K562 (cell line): ENCODE data around the gene QSOX2. TPM values are rescaled to one million over a fixed set of nuclear protein-coding genes. Genes with fewer than 3 reads are reported as not detected.

ENCODE experiments used
- ATAC-seq: fragments of 200-7000 bp; cut with Tn5 transposase; 3 replicates; pipeline ENCODE4 v1.9.1; 2020; ENCODE audit warnings: moderate library complexity
- BruUV-seq: library from RNA; stranded (reverse); fragments of 400-500 nt; replicated peaks from 2 replicates; lab custom pipeline; 2021; lab: Mats Ljungman, UMichigan
- CTCF ChIA-PET: fragments of 300-600 bp; formaldehyde crosslinking; extraction: SDS; loops from one replicate; lab custom pipeline; 2021; ENCODE audit warnings: low intra/inter-chr PET ratio; lab: Yijun Ruan, JAX
- POLR2A ChIA-PET: fragments of 300-600, 350-650 bp; sonication (Branson Sonifier 250); formaldehyde crosslinking; extraction: SDS; loops from one replicate; lab custom pipeline; 2021; ENCODE audit warnings: antibody characterized with exemption, inconsistent platforms; lab: Yijun Ruan, JAX
- DNase-seq, 4 experiments: peaks; one replicate each; pipeline versions ENCODE4 v3.0.0 to v3.0.0-alpha.2; 2011 to 2018; ENCODE audit warnings: low spot score in 3 of 4, mixed read lengths in 3 of 4; ENCODE audit errors: extremely low read depth in 1 of 4
- FAIRE-seq: peaks from 2 replicates; lab custom pipeline; 2011; peaks lifted over from hg19 to GRCh38; lab: Jason Lieb, UNC
- H2AFZ ChIP-seq: 2 replicates; pipeline ENCODE4 v1.6.0; 2011; ENCODE audit warnings: low read depth, low read length, control low read depth, inconsistent platforms
- H3K27ac ChIP-seq: fragments of 200-600 bp; 3 replicates; pipeline ENCODE4 v1.8.0; 2011; ENCODE audit warnings: low read depth, mild to moderate bottlenecking, control low read depth, inconsistent platforms, low read length, moderate library complexity, mixed read lengths; ENCODE audit errors: extremely low read depth
- H3K27me3 ChIP-seq, 2 experiments: fragments of 300-600 bp in 1 of 2; 2 replicates in 1 of 2; 3 replicates in 1 of 2; pipeline versions ENCODE4 v1.6.0 to v1.8.0; 2011; ENCODE audit warnings: inconsistent platforms in 2 of 2, low read length in 2 of 2, mild to moderate bottlenecking in 1 of 2, mixed read lengths in 1 of 2, moderate library complexity in 1 of 2; ENCODE audit not compliant: control insufficient read depth in 2 of 2, insufficient read depth in 2 of 2
- H3K36me3 ChIP-seq: fragments of 300-600 bp; 3 replicates; pipeline ENCODE4 v1.8.0; 2011; ENCODE audit warnings: mild to moderate bottlenecking, low read length, inconsistent platforms; ENCODE audit not compliant: control insufficient read depth, insufficient read depth
- H3K4me1 ChIP-seq, 2 experiments: fragments of 200-600 bp in 1 of 2; replicated peaks in 1 of 2; 2 replicates in 1 of 2; 3 replicates in 1 of 2; pipeline versions ENCODE4 v1.5.1 to v1.8.0; 2011; ENCODE audit warnings: inconsistent platforms in 2 of 2, low read length in 2 of 2, mild to moderate bottlenecking in 1 of 2, mixed read lengths in 1 of 2, moderate library complexity in 1 of 2; ENCODE audit not compliant: control insufficient read depth in 2 of 2, insufficient read depth in 2 of 2
- H3K4me2 ChIP-seq: 2 replicates; pipeline ENCODE4 v1.6.1; 2011; ENCODE audit warnings: low read length, control low read depth, inconsistent platforms, mixed read lengths; ENCODE audit not compliant: insufficient read depth
- H3K4me3 ChIP-seq: fragments of 200-600 bp; sonication (generic), shearing (Covaris generic); 2 replicates; pipeline ENCODE4 v1.5.1; 2016; ENCODE audit warnings: control low read depth, inconsistent platforms
- H3K79me2 ChIP-seq: fragments of 200-600 bp; 3 replicates; pipeline ENCODE4 v1.8.0; 2011; ENCODE audit warnings: low read length, inconsistent platforms; ENCODE audit not compliant: control insufficient read depth, insufficient read depth
- H3K9ac ChIP-seq, 2 experiments: 2 replicates each; pipeline versions ENCODE4 v1.6.0 to v1.6.1; 2011; ENCODE audit warnings: low read depth in 2 of 2, low read length in 2 of 2, control low read depth in 1 of 2, inconsistent platforms in 1 of 2, mild to moderate bottlenecking in 1 of 2, mixed read lengths in 1 of 2; ENCODE audit not compliant: insufficient read depth in 1 of 2
- H3K9me1 ChIP-seq: one replicate; pipeline ENCODE4 v1.6.0; 2011; ENCODE audit warnings: inconsistent platforms, mild to moderate bottlenecking, low read length, moderate library complexity; ENCODE audit not compliant: control insufficient read depth, insufficient read depth
- H3K9me3 ChIP-seq: replicated peaks from 2 replicates; pipeline ENCODE4 v1.5.1; 2011; ENCODE audit warnings: low read depth, low read length, inconsistent platforms; ENCODE audit not compliant: control insufficient read depth, insufficient read depth
- H4K20me1 ChIP-seq: replicated peaks from 2 replicates; pipeline ENCODE4 v1.6.1; 2011; ENCODE audit warnings: low read length, inconsistent platforms, mixed read lengths; ENCODE audit not compliant: control insufficient read depth, insufficient read depth
- GTF2F1 ChIP-seq: IDR thresholded peaks from 2 replicates; pipeline ENCODE4 v1.6.1; 2011; ENCODE audit warnings: low read depth, low read length, improper control_type of control experiment
- MECOM ChIP-seq: fragments of 250-450 bp; sonication (Bioruptor Pico); IDR thresholded peaks from 2 replicates; pipeline ENCODE4 v1.8.0; 2022; ENCODE audit warnings: inconsistent platforms
- WGBS: fragments of 100-300 bp; shearing (Covaris generic); methylation state at CpG from one replicate; pipeline ENCODE4 v1.1.6; 2016; ENCODE audit warnings: low coverage, mixed read lengths; ENCODE audit not compliant: insufficient coverage; ENCODE audit errors: missing lambda C conversion rate; 5-methylcytosine and 5-hydroxymethylcytosine counted together
- in situ Hi-C: fragments of 300-500 bp; cut with MboI; formaldehyde crosslinking; loops from 4 replicates; pipeline ENCODE4 v1.15.0; 2018; ENCODE audit warnings: inconsistent platforms, mixed read lengths
- intact Hi-C: fragments of 100-400 bp; cut with micrococcal nuclease; formaldehyde crosslinking; loops from 2 replicates; pipeline ENCODE4 v1.14.2; 2022
- polyA plus RNA-seq, 8 experiments: library from polyadenylated mRNA; depleted of rRNA in 4 of 8; stranded (reverse) in 5 of 8; unstranded in 3 of 8; fragments of >200 nt; fragmentation: Nextera tagmentation in 2 of 8; fragmentation: Illumina TruSeq in 1 of 8; extraction: Ambion mirVana in 2 of 8; extraction: Trizol in 1 of 8; gene quantifications; 2 replicates each; pipeline versions ENCODE4 v1.2.1 to v1.2.3, GENCODE V29; 2011 to 2014; ENCODE audit warnings: inconsistent platforms in 1 of 8, missing spikeins in 1 of 8
- total RNA-seq, 7 experiments: library from RNA; depleted of rRNA in 6 of 7; stranded (reverse); fragments of >200 nt in 6 of 7; fragmentation: Illumina TruSeq in 2 of 7; extraction: Trizol in 2 of 7; gene quantifications; 2 replicates each; pipeline versions ENCODE4 v1.2.1 to v1.2.3, GENCODE V29; 2011 to 2021; ENCODE audit warnings: low replicate concordance in 1 of 7
- TF ChIP-seq, protein P1 (sequence below): fragments of 450-650 bp; IDR thresholded peaks from 2 replicates; pipeline ENCODE4 v1.6.1; 2018; ENCODE audit not compliant: partially characterized antibody
- TF ChIP-seq, protein P2 (sequence below): fragments of 450-650 bp; IDR thresholded peaks from 2 replicates; pipeline ENCODE4 v1.7.0; 2016; ENCODE audit warnings: borderline replicate concordance

Gene QSOX2
- total and polyA plus RNA-seq, 9 of the 15 experiments (the other 6 are each of a cell fraction or from before 2014, with no cell fraction given), result 0.51 to 23.7 (median 12.7) TPM

GRCh38 chr9:136160995-136161610 lies 84.5 kb downstream of the QSOX2 start (continued):
- TF ChIP-seq, protein P1, sequence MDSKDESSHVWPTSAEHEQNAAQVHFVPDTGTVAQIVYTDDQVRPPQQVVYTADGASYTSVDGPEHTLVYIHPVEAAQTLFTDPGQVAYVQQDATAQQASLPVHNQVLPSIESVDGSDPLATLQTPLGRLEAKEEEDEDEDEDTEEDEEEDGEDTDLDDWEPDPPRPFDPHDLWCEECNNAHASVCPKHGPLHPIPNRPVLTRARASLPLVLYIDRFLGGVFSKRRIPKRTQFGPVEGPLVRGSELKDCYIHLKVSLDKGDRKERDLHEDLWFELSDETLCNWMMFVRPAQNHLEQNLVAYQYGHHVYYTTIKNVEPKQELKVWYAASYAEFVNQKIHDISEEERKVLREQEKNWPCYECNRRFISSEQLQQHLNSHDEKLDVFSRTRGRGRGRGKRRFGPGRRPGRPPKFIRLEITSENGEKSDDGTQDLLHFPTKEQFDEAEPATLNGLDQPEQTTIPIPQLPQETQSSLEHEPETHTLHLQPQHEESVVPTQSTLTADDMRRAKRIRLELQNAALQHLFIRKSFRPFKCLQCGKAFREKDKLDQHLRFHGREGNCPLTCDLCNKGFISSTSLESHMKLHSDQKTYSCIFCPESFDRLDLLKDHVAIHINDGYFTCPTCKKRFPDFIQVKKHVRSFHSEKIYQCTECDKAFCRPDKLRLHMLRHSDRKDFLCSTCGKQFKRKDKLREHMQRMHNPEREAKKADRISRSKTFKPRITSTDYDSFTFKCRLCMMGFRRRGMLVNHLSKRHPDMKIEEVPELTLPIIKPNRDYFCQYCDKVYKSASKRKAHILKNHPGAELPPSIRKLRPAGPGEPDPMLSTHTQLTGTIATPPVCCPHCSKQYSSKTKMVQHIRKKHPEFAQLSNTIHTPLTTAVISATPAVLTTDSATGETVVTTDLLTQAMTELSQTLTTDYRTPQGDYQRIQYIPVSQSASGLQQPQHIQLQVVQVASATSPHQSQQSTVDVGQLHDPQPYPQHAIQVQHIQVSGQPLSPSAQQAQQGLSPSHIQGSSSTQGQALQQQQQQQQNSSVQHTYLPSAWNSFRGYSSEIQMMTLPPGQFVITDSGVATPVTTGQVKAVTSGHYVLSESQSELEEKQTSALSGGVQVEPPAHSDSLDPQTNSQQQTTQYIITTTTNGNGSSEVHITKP, result peak; percentile 13
- no peak for TF ChIP-seq MECOM (CRISPR knock-in tag)

- H3K36me3 ChIP-seq, result no peaks in the 10 kb centered on the region
- H3K9me1 ChIP-seq, result no peaks in the 10 kb centered on the region
- intact Hi-C loops (no loop called here), in situ Hi-C loops (no loop called here)
- no TSS peak for BruUV-seq
- H3K79me2 ChIP-seq, result no peaks in the 10 kb centered on the region
- no peak overlapping the region for H3K4me2 ChIP-seq
- H2AFZ ChIP-seq, result no peak overlapping the region
- DNase-seq, result peak in 2 of 4 experiments; percentile 38 to 53
- ChIA-PET CTCF (no interaction called here), POLR2A (no interaction called here)
- peaks cover 0 to 17% of the 10 kb centered on the region in 2 experiments; a peak in 2 of 5 replicates for H3K4me1 ChIP-seq
- TF ChIP-seq GTF2F1, result no peak
- TF ChIP-seq, protein P2, sequence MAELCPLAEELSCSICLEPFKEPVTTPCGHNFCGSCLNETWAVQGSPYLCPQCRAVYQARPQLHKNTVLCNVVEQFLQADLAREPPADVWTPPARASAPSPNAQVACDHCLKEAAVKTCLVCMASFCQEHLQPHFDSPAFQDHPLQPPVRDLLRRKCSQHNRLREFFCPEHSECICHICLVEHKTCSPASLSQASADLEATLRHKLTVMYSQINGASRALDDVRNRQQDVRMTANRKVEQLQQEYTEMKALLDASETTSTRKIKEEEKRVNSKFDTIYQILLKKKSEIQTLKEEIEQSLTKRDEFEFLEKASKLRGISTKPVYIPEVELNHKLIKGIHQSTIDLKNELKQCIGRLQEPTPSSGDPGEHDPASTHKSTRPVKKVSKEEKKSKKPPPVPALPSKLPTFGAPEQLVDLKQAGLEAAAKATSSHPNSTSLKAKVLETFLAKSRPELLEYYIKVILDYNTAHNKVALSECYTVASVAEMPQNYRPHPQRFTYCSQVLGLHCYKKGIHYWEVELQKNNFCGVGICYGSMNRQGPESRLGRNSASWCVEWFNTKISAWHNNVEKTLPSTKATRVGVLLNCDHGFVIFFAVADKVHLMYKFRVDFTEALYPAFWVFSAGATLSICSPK, result no peak
- H3K9me3 ChIP-seq, result peaks cover 3% of the 10 kb centered on the region; the same call in 1 of the 2 replicates
- H3K27ac ChIP-seq, result no peak overlapping the region
- no peak overlapping the region for H3K9ac ChIP-seq
- peaks cover 52 to 69% of the 10 kb centered on the region in 2 experiments for H3K27me3 ChIP-seq
- WGBS, result 22% methylated on average over 11 of the region's 12 CpGs
- ATAC-seq, result peak; percentile 47
- peaks cover 3% of the 10 kb centered on the region; the same call in 1 of the 2 replicates for H4K20me1 ChIP-seq
- FAIRE-seq, result no peak
- no peak overlapping the region for H3K4me3 ChIP-seq
Measured at GRCh38 chr9:136160381-136160841, 85.2 kb downstream of the QSOX2 start.
